NCI-H2107 (cell line): ENCODE data around the gene GRK6.
"Not testable (repeated sequence)": the region's sequence is repeated elsewhere in the genome, so short reads cannot be mapped to it uniquely, and the experiment has no call there.

ENCODE experiments used
- DNase-seq: peaks from one replicate; lab custom pipeline; 2025; lab: John Stamatoyannopoulos, UW

The GRK6 gene

GRCh38 chr5:177470759-177471536, 44.5 kb downstream of the GRK6 start:
- DNase-seq: no peak

GRCh38 chr5:177471610-177472356, 45.3 kb downstream of the GRK6 start:
- no peak for DNase-seq

- DNase-seq: no peak
Observed at GRCh38 chr5:177472460-177473442, 46.3 kb downstream of the GRK6 start.

- DNase-seq: no peak
Observed at GRCh38 chr5:177473443-177474001, 47.0 kb downstream of the GRK6 start, which contains the start of gene DBN1. TSS of gene DBN1 (minus strand) at chr5:177473634. CDS start at chr5:177473521, 113 bp downstream.

GRCh38 chr5:177474002-177474476, 47.6 kb downstream of the GRK6 start:
- no peak for DNase-seq

- no peak for DNase-seq
Observed at GRCh38 chr5:177474846-177475562, 48.5 kb downstream of the GRK6 start.

GRCh38 chr5:177475563-177476427, 49.3 kb downstream of the GRK6 start:
- DNase-seq: no peak

GRCh38 chr5:177476531-177477233, 50.2 kb downstream of the GRK6 start:
- DNase-seq: no peak

- no peak for DNase-seq
Observed at GRCh38 chr5:177477701-177478477, 51.4 kb downstream of the GRK6 start.

GRCh38 chr5:177478711-177479646, 52.5 kb downstream of the GRK6 start:
- no peak for DNase-seq

GRCh38 chr5:177479774-177480173, 53.3 kb downstream of the GRK6 start:
- no peak for DNase-seq

- DNase-seq: no peak
Observed at GRCh38 chr5:177482359-177482795, 55.9 kb downstream of the GRK6 start.

- DNase-seq: no peak
Observed at GRCh38 chr5:177483042-177483441, 56.6 kb downstream of the GRK6 start.

GRCh38 chr5:177483994-177484901, 57.8 kb downstream of the GRK6 start:
- no peak for DNase-seq

GRCh38 chr5:177484902-177485549, 58.5 kb downstream of the GRK6 start:
- no peak for DNase-seq

- not testable (repeated sequence) for DNase-seq
Observed at GRCh38 chr5:177485753-177486152, 59.3 kb downstream of the GRK6 start.
